GM20431 (cell line): ENCODE measurements around the gene CASZ1.

Source experiments
- in situ Hi-C: fragments of 300-500 bp; cut with MseI, MboI; formaldehyde crosslinking; loops from one replicate; pipeline ENCODE4 v1.15.0; 2020; ENCODE audit warnings: low sequenced_read_pairs; ENCODE audit not compliant: unreplicated experiment

CASZ1 gene

GRCh38 chr1:10679496-10680220, 116.8 kb downstream of the CASZ1 start:
- in situ Hi-C loops = no loop called here

GRCh38 chr1:10678852-10679251, 117.6 kb downstream of the CASZ1 start:
- in situ Hi-C loops = no loop called here

DNA sequence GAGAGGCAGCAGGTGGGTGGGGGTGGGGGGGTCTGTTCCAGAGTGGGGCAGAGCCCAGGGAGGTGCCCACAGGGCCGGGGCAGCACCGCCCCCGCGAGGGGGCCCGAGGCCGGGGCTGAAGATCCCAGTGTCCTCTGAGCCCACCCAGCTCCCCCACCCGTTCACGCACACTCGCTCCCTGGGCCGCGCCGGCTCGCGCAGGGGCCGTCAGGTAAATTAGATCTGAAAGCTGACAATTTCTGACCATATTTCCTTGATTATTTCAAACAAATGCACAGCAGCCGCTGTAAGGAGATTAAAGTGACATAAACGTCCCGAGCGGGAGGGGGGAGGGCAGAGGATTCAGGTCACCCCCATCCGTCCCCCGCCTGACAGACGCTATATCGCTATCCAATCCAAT, 118.0 kb downstream of the CASZ1 start:
- in situ Hi-C loops = no loop called here

DNA sequence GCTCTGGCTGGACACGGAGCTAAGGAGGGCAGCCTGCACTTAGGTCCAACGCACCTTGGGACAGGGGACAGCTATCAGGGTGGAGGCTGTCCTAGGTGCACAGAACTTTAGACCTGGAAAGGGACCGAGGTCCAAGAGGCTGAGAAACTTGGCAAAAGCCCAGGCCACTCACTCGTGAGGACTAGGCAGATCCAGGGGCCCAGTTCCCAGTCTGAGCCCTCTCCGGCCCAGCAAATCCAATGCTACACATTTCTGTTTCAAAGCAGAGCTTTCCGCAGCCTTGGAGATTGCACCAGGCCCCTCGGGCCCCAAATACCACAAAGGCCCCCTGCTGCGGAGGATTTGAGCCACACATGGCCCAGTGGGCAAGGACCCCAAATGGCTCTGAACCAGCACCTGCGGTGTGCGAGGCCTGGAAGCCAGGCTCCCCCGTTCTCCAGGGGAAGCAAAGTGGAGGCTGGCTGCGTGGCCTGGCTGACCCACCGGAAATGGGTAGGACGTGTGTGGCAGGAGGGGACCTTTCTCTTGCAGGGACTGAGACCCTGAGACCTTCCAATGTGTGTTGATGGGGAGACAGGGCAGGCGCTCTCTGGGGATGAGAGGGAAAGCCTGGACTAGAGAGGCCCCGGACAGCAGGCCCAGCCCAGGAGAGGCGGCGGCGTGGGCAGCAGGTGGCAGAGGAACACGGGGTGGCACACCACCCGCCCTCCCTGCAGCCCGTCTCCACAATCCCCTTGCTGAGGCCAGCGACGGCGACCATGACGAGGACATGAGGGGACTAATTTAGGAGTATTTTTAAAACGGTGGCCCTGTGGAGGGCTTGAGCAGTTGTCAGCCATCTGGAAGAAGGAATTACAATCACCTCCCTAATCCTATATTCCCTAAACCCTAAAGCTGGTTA, 118.7 kb downstream of the CASZ1 start:
- in situ Hi-C loops = no loop called here

DNA sequence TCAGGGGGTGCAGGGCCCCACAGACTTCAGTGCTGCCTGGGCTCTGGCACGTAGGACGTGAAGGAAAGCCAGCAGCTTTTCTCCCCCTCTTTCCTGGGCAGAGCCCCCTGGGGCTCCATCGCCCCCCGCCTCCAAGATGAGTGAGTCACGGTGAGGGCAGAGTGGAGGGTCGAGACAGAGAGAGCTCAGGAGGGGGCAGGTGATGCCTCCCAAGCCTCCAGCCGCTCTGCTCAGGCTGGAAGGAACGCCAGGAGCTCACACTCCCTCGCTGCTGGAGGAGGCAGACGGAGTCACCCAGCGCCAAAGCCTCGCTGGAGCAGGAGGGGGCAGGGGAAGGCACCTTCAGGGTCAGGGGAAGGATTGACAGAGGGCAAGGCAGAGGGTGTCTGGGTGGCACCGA, 119.5 kb downstream of the CASZ1 start:
- in situ Hi-C loops = no loop called here

DNA sequence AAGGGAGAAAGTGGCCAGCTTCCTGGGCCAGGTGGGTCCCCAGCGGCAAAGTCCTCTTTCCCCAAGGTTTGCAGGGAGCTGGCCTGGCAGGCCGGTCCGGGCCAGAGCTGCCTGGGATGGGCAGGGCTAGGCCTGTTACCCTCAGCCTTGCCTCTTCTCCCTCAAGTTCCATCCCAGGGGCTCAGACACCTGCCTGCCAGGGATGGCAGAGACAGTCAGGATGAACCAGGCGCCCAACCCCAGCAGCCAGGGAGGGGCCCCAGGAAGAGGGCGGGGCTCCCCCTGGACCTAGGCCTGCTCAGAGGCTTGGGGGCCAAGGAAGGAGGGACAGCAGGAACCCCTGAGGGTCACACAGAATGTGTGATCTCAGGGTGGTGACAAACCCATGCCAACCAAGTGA, 120.6 kb downstream of the CASZ1 start:
- in situ Hi-C loops = no loop called here

DNA sequence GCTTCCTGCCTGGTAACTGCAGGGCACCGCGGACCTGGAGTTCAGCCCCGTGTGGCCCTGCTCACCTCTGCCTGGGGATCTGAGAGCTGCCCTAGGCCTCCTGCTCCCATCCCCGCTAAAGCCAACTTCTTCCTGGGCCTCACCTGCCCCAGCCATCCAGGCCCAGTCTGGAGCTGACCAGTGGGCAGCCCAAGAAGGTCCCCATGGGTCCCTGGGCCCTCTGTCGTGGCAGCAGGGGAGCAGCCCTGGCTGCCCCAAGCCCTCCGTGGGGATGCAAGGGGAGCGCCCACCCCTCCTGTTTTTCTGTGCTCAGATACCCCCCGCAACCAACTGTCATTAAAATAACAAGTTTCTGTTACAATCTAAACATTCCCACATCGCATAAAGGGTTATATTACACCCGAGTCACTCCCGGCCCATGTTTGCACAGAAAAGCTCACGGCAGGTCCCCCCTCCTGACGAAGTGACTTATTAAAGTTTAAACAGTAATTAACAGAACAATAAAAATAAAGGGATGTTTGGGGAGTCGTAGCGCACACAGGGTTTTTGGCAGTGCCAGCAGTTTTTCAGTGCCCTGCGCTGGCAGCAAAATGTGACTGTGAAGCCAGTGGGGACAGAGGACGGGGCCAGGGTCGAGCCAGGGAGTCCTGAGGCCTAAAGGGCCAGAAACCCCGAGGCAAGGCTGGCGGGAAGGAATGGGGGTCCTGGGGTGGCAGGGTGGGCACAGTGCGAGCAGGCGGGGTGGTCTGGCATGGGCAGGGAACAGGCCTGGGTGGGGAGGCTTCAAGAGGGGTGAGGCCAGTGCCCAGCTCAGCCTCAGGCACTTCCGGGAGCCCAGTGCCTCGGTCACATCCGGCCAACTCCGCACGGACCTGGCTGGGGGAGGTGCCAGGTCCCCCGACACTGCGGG, 121.5 kb downstream of the CASZ1 start:
- in situ Hi-C loops = no loop called here

DNA sequence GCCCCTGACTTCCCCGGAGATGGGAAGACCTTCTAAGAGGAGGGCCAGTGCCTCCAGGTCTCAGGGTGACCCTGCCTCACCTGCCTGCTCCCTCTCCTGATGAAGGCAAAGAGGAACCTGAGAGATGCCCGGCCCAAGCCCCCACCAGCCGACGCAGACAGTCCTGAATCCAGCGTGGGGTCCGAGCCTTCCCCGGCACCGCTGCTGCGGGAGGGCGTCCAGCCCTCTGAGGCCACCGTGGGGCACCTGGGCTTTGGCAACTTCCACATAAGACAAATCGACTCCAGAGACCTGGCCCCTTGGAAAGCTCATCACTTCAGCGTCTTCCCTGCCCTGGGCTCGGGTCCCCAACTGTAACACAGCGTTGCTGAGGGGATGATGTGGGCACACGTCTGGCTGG, 122.2 kb downstream of the CASZ1 start:
- in situ Hi-C loops = no loop called here

GRCh38 chr1:10673109-10673711, 123.2 kb downstream of the CASZ1 start:
- in situ Hi-C loops = no loop called here

DNA sequence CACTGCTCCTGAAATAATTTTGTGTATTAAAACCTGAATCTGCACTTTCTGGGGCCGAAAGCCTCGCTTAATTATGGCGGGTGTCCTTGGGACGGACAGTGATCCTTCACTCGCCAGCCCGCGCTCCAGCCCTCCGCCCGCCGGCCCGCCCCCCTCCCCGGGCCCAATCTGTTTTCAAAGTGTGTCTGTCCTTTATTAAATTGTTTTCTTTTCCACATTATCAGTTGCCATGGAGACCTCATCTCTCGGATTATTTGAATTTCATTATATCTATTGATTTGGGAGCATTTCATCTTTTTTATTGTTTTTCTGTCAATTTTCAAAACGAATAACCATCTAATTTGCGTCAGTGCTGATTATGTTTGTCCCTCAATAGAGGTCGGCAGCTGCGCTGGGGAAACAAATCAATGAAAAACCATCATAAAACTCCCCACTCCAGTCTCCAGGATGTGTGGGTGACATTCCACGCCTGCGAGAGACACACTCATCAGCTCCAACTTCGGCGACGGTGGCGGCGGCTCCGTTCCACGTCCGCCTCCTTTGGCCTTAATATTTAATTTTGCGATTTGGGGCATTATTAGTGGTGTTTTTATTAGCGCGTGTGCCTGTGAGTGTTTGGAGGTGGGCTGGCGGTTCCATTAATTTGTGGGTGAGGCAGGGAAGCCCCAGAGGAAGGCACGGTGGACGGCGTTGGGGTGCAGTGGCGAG, 123.9 kb downstream of the CASZ1 start:
- in situ Hi-C loops = no loop called here

DNA sequence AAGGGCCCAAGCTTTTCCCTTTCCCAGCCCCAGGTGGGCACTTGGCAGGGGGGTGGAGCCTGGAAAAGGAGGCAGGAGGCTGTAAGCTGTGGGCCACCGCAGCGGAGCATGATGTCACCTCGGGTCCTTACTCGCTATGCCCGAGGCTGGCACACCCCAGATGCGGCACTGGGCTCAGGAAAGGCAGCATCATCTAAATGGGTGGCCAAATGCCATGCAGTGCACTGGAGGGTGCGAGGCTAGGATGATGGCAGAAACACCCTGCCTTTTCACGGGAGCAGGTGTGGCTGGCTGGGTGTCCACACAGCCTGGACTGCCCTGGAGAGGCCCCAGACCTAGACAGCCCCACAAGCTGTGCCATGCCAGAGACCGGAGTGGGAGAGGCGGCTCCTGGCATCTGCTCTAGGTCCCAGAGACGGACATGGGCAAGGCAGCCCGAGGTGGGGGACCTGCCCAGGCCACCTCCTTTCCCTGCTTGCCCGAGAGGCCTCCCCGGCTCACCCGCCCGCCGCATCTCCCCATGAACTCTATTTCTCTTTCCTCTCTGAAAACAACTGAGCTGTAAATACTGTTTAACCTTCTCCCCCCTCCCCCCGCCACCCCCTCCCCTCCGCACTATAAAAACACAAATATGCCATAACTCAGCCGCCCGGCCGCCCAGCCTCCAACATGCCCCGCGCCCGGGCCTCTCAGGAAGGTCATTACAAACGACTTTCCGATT, 124.7 kb downstream of the CASZ1 start:
- in situ Hi-C loops = no loop called here

DNA sequence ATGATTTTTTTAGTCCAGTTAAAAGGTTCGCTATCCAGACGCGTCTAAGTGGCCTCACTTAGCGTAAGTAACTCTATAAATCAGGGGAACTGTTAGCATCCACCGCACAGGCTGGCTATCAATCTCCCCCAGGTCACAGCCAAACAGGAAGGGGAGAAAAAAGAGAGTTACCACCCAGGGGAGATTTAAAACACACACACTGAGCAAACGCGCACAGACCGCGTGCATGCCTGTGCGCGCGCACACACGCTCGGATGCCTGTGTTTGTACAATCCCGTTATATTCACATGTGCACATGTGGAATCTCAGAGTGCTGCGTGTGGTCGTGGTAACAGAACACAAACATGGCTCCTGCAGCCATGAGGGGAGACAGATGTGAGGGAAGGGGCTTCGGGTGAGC, 125.4 kb downstream of the CASZ1 start:
- in situ Hi-C loops = no loop called here

DNA sequence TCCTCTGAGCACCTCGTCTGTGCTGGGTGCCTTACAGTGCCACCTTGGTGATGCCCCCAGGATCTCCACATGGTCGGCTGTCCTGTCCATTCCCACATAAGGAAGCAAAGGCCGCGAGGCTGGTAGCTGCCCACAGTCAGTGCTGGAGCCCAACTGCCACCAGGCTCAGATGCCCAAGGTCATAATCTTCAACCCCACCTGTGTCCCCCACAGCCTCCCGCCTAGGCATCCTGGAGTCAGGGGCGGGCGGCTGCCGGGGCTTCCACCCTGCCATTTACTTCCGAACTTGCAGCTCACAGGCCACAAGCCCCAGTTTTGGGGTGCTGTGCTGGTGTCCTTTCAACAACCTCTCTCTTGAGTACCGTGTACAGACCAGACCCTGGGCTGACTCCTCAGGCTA, 126.3 kb downstream of the CASZ1 start:
- in situ Hi-C loops = no loop called here

GRCh38 chr1:10669570-10669969, 126.9 kb downstream of the CASZ1 start:
- in situ Hi-C loops = no loop called here

DNA sequence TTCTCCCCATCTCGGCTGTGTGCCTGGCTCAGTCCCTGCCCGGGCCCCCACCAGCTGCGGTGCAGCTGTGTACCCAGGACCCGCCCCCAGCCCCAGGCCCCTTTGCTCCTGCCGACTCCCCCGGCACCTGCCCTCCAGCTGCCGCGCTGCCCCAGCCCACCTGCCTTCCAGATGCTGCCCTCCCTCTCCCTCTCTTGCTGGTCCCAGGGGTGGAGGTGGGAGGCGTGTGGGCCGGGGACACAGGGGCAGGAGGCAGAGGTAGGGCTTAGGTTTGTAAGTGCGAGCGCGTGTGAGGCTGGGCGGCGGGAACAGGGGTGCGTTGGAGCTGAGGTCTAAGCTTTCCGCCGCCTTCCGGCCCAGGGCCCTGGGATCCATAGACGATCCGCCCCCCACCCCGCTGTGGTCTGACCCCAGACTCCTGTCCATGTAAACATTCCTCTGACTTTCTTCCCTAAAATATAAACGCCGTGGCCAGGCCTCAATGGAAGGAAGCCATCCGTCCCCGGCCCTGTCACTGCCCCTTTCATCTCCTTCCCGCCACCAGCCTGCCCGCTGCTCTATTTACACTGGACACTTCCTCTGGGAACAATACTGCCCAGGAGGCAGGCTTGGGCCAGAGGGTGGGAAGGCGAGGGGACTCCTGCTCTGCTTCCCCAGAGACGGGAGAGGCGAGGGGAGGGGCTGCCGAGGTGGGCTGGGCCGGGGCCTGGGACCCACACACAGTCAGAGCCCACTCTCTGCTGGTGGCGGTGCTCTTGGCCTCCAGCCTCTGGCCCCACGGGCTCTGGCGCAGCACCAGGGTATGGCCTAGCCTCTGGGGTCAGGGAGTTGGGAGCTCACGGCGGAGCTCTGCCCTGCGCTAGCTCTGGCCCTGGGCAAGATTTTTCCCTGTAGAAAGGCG, 128.3 kb downstream of the CASZ1 start:
- in situ Hi-C loops = no loop called here

- in situ Hi-C loops = no loop called here
Measured at GRCh38 chr1:10665930-10666850, 130.3 kb downstream of the CASZ1 start.

DNA sequence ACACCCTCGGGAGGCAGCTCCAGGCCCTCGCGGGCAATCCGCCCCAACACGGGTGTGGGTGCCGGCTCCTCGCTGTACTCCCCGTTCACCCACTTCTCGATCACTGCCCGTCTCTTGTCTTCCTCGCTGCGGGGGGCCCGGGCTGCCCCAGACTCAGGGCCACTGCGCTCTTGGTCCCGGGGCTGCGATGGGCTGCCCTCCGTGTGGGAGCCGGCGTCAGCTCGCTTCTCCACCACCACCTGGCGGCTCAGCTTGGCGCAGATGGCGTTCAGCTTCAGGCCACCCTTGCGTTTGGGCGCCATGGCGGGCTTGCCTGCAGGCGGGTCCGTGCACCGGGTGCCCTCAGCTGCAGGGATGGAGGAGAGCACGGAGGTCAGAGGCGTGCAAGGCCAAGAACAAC, 131.2 kb downstream of the CASZ1 start:
- in situ Hi-C loops = no loop called here
